Kidney (tissue), 14 donors: ENCODE measurements around the gene FLNB. TPM values are rescaled to one million over a fixed set of nuclear protein-coding genes. Genes with fewer than 3 reads are reported as not detected.

ENCODE experiments used
- DNase-seq, 5 donors: peaks; one replicate each; pipeline ENCODE4 v3.0.0-alpha.2; 2013 to 2020
- FAIRE-seq: peaks from 2 replicates; lab custom pipeline; 2012; peaks lifted over from hg19 to GRCh38; lab: Jason Lieb, UNC
- H3K27ac ChIP-seq, 2 donors: one replicate each; pipeline ENCODE4 v1.7.0; 2013; ENCODE audit warnings: low read depth in 2 of 2, low read length in 2 of 2, inconsistent platforms in 1 of 2
- H3K27me3 ChIP-seq: one replicate; pipeline ENCODE4 v1.7.1; 2013; ENCODE audit warnings: low read length, inconsistent platforms; ENCODE audit not compliant: control insufficient read depth, insufficient read depth
- H3K36me3 ChIP-seq, 3 donors: one replicate each; pipeline versions ENCODE4 v1.7.0 to v1.7.1; 2013; ENCODE audit warnings: low read length in 3 of 3, control low read depth in 1 of 3, inconsistent platforms in 1 of 3; ENCODE audit not compliant: insufficient read depth in 3 of 3, control insufficient read depth in 2 of 3
- H3K4me1 ChIP-seq, 3 donors: one replicate each; pipeline versions ENCODE4 v1.7.0 to v1.7.1; 2013; ENCODE audit warnings: low read length in 3 of 3, inconsistent platforms in 1 of 3, low read depth in 1 of 3; ENCODE audit not compliant: control insufficient read depth in 2 of 3, insufficient read depth in 2 of 3
- H3K4me3 ChIP-seq, 3 donors: one replicate each; pipeline versions ENCODE4 v1.7.0 to v1.8.1; 2013; ENCODE audit warnings: low read length in 3 of 3, control low read depth in 1 of 3, inconsistent platforms in 1 of 3
- H3K9ac ChIP-seq, 3 donors: one replicate each; pipeline versions ENCODE4 v1.7.0 to v1.7.1; 2013; ENCODE audit warnings: low read length in 3 of 3, control low read depth in 1 of 3, inconsistent platforms in 1 of 3
- H3K9me3 ChIP-seq, 3 donors: one replicate each; pipeline versions ENCODE4 v1.7.0 to v1.7.1; 2013; ENCODE audit warnings: low read length in 3 of 3, control low read depth in 1 of 3, inconsistent platforms in 1 of 3; ENCODE audit not compliant: control insufficient read depth in 2 of 3, insufficient read depth in 1 of 3
- CTCF ChIP-seq: IDR thresholded peaks from 3 replicates; pipeline ENCODE4 v1.5.1; 2012; ENCODE audit warnings: mild to moderate bottlenecking, moderate library complexity, borderline replicate concordance; ENCODE audit not compliant: insufficient read depth; ENCODE audit errors: extremely low read depth
- intact Hi-C: fragments of 100-400 bp; cut with DNase I; formaldehyde crosslinking; loops from one replicate; pipeline ENCODE4 v1.11.1; 2022
- polyA plus RNA-seq: library from polyadenylated mRNA; stranded (reverse); fragments of 350-450 nt; fragmentation: Illumina TruSeq; extraction: RNeasy Lipid Tissue Mini Kit (QIAGEN cat#74804); gene quantifications from one replicate; pipeline ENCODE4 v1.2.3, GENCODE V29; 2014; ENCODE audit warnings: low read depth, low replicate concordance; ENCODE audit not compliant: insufficient read depth
- total RNA-seq: library from RNA; stranded (reverse); fragmentation: NEBNext Ultra II Directional; extraction: Animal tissue kit (Norgen Biotek cat#: 25700); gene quantifications from one replicate; pipeline ENCODE4 v1.2.1, GENCODE V29; 2021
- donor health status: control.
- donor health status: control.
- donor health status: control.
- donor health status: control.
- donor health status: control.
- donor health status: DM: yes; HTN: yes; CAD: no.
- donor health status: Normal renal cell carcinoma (clear cell type).

FLNB gene
- total and polyA plus RNA-seq, 2 donors from 2014 or later: 115 to 216 TPM

DNA sequence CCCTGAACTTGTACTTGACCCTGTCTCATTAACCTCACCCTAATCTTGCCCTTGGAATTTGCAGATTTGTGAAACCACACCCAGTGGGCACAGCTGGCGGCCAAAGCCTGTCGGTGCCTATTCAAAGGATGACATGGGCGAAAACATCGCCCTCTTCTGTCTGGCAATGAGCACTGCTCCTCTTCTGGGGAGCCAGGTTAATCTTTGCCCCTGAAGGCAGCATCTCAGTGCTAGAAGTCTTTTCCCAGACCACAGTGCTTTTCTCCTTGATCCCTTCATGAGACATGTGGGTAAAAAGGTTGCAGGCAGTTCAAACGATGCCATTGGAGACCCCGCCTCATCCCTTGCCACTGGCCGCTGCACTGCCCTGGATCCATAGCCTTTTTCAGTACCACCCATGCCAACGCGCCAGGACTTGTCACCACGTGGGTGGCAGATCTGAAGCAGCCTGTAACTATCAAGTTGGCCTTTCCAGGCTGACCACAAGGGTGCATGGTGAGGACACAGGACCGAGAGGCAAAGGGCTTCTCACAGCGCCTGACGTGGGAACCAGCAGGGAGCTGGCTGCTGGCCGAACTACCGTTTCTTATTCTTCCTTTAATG lies 209.1 kb downstream of the FLNB start:
- FAIRE-seq (no peak), DNase-seq (peak; percentile 59 to 84 (median 62))
- Histone ChIP-seq H3K4me1 (peaks cover 0 to 5% (median 0%) of the 10 kb centered on the region in 3 donors), H3K9me3 (no peaks in the 10 kb centered on the region), H3K36me3 (no peaks in the 10 kb centered on the region), H3K4me3 (no peak overlapping the region), H3K27ac (peak overlapping the region in 1 of 2 donors; percentile 20), H3K27me3 (no peaks in the 10 kb centered on the region), H3K9ac (no peak overlapping the region)
- intact Hi-C loops: no loop called here
- peak; percentile 82 for TF ChIP-seq CTCF

- FAIRE-seq (no peak), DNase-seq (no peak)
- no peaks in the 10 kb centered on the region for H3K9me3 ChIP-seq
- H3K9ac ChIP-seq: no peak overlapping the region
- intact Hi-C loops: no loop called here
- TF ChIP-seq CTCF: no peak
- no peaks in the 10 kb centered on the region for H3K36me3 ChIP-seq
- H3K27me3 ChIP-seq: no peaks in the 10 kb centered on the region
- peaks cover 0 to 5% (median 0%) of the 10 kb centered on the region in 3 donors for H3K4me1 ChIP-seq
- no peak overlapping the region for H3K27ac ChIP-seq
- H3K4me3 ChIP-seq: no peak overlapping the region
These were observed 210.7 kb downstream of the FLNB start for GRCh38 chr3:58218904-58219303.

Other genes starting within 250 kb of the FLNB start
- 24.9 TPM for gene DNASE1L3, start 202.6 kb downstream of the FLNB start, total RNA-seq
- gene DNASE1L3, start 202.6 kb downstream of the FLNB start, polyA plus RNA-seq: 27.5 TPM
- gene ABHD6, start 229.4 kb downstream of the FLNB start, total RNA-seq: 10.2 TPM
- 21.4 TPM for gene ABHD6, start 229.4 kb downstream of the FLNB start, polyA plus RNA-seq